Loucy (cell line): ENCODE results near the gene RIN3.

ENCODE experiments used
- H2AFZ ChIP-seq: fragments of 200-600 bp; sonication (generic); 2 replicates; pipeline ENCODE4 v1.6.0; 2016; ENCODE audit warnings: antibody characterized with exemption, mild to moderate bottlenecking, low read length, moderate library complexity
- H3F3A ChIP-seq: fragments of 200-600 bp; 2 replicates; pipeline ENCODE4 v1.6.0; 2016; ENCODE audit warnings: antibody characterized with exemption, low read depth, mild to moderate bottlenecking
- H3K27me3 ChIP-seq: fragments of 200-600 bp; sonication (generic); 2 replicates; pipeline ENCODE4 v1.6.1; 2014; ENCODE audit warnings: low read length, mild to moderate bottlenecking; ENCODE audit not compliant: insufficient read depth, poor library complexity, severe bottlenecking
- H3K36me3 ChIP-seq: fragments of 200-600 bp; sonication (generic); 2 replicates; pipeline ENCODE4 v1.6.1; 2016; ENCODE audit warnings: low read length; ENCODE audit not compliant: insufficient read depth
- H3K4me1 ChIP-seq: fragments of 200-600 bp; sonication (generic); 2 replicates; pipeline ENCODE4 v1.5.1; 2014; ENCODE audit warnings: low read length, mild to moderate bottlenecking; ENCODE audit not compliant: insufficient read depth, poor library complexity, severe bottlenecking
- H3K4me2 ChIP-seq: fragments of 200-600 bp; sonication (generic); 2 replicates; pipeline ENCODE4 v1.6.0; 2014; ENCODE audit warnings: antibody characterized with exemption, low read length, low read depth, mild to moderate bottlenecking; ENCODE audit not compliant: poor library complexity, severe bottlenecking
- H3K4me3 ChIP-seq: fragments of 200-600 bp; sonication (generic); 2 replicates; pipeline ENCODE4 v1.5.1; 2014; ENCODE audit warnings: low read length, mild to moderate bottlenecking, mixed read lengths; ENCODE audit not compliant: poor library complexity, severe bottlenecking
- H3K79me2 ChIP-seq: fragments of 200-600 bp; sonication (generic); 2 replicates; pipeline ENCODE4 v1.6.1; 2014; ENCODE audit warnings: low read length; ENCODE audit not compliant: insufficient read depth
- H3K9ac ChIP-seq: fragments of 200-600 bp; sonication (generic); 2 replicates; pipeline ENCODE4 v1.6.0; 2014; ENCODE audit warnings: mild to moderate bottlenecking, low read depth, low read length, moderate library complexity; ENCODE audit not compliant: poor library complexity, severe bottlenecking
- H3K9me2 ChIP-seq: fragments of 200-600 bp; sonication (generic); replicated peaks from 2 replicates; pipeline ENCODE4 v1.6.1; 2016; ENCODE audit warnings: low read depth, low read length, mixed read lengths
- H3K9me3 ChIP-seq: fragments of 200-600 bp; sonication (generic); 2 replicates; pipeline ENCODE4 v1.6.1; 2014; ENCODE audit warnings: mild to moderate bottlenecking, antibody characterized with exemption, low read length, low read depth; ENCODE audit not compliant: insufficient read depth
- H4K20me1 ChIP-seq: fragments of 200-600 bp; sonication (generic); 2 replicates; pipeline ENCODE4 v1.6.0; 2014; ENCODE audit warnings: antibody characterized with exemption, low read length, mild to moderate bottlenecking; ENCODE audit not compliant: insufficient read depth, poor library complexity, severe bottlenecking
- EZH2phosphoT487 ChIP-seq: fragments of 200-600 bp; IDR thresholded peaks from 2 replicates; pipeline ENCODE4 v1.6.1; 2018; ENCODE audit warnings: antibody characterized with exemption, mild to moderate bottlenecking, moderate library complexity, borderline replicate concordance
- TF ChIP-seq, protein P1 (sequence below): fragments of 200-600 bp; sonication (generic); conservative IDR thresholded peaks from 2 replicates; pipeline ENCODE4 v1.5.1; 2014; ENCODE audit warnings: mild to moderate bottlenecking, antibody characterized with exemption, low read length

Gene RIN3

GRCh38 chr14:92551044-92551841 lies 37.7 kb downstream of the RIN3 start:
- Histone ChIP-seq H3K9me2 (no peaks in the 10 kb centered on the region), H3K27me3 (no peaks in the 10 kb centered on the region), H3F3A (no peaks in the 10 kb centered on the region), H3K79me2 (peaks cover 85% of the 10 kb centered on the region), H4K20me1 (peaks cover 29% of the 10 kb centered on the region), H3K4me2 (peak overlapping the region; percentile 46), H2AFZ (no peak overlapping the region), H3K9me3 (no peaks in the 10 kb centered on the region), H3K9ac (no peak overlapping the region), H3K36me3 (peaks cover 15% of the 10 kb centered on the region; the same call in 1 of the 2 replicates), H3K4me1 (peaks cover 39% of the 10 kb centered on the region), H3K4me3 (peak overlapping the region; percentile 12)
- TF ChIP-seq, protein P1, sequence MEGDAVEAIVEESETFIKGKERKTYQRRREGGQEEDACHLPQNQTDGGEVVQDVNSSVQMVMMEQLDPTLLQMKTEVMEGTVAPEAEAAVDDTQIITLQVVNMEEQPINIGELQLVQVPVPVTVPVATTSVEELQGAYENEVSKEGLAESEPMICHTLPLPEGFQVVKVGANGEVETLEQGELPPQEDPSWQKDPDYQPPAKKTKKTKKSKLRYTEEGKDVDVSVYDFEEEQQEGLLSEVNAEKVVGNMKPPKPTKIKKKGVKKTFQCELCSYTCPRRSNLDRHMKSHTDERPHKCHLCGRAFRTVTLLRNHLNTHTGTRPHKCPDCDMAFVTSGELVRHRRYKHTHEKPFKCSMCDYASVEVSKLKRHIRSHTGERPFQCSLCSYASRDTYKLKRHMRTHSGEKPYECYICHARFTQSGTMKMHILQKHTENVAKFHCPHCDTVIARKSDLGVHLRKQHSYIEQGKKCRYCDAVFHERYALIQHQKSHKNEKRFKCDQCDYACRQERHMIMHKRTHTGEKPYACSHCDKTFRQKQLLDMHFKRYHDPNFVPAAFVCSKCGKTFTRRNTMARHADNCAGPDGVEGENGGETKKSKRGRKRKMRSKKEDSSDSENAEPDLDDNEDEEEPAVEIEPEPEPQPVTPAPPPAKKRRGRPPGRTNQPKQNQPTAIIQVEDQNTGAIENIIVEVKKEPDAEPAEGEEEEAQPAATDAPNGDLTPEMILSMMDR = peak; percentile 57
- TF ChIP-seq EZH2phosphoT487 = no peak

- Histone ChIP-seq H3K79me2 (peaks cover 83% of the 10 kb centered on the region), H2AFZ (no peak overlapping the region), H3K9me2 (no peaks in the 10 kb centered on the region), H3K36me3 (peaks cover 24% of the 10 kb centered on the region; the same call in 1 of the 2 replicates), H3K4me3 (peak overlapping the region; percentile 12), H3K9me3 (no peaks in the 10 kb centered on the region), H4K20me1 (peaks cover 25% of the 10 kb centered on the region), H3F3A (no peaks in the 10 kb centered on the region), H3K9ac (no peak overlapping the region), H3K4me2 (peak overlapping the region; percentile 46), H3K4me1 (peaks cover 39% of the 10 kb centered on the region), H3K27me3 (no peaks in the 10 kb centered on the region)
- no peak for TF ChIP-seq EZH2phosphoT487
- TF ChIP-seq, protein P1 = no peak
Measured at GRCh38 chr14:92552066-92552465, 38.5 kb downstream of the RIN3 start.

GRCh38 chr14:92553438-92553837 lies 39.9 kb downstream of the RIN3 start:
- no peak for TF ChIP-seq EZH2phosphoT487
- TF ChIP-seq, protein P1 = peak; percentile 53
- no peaks in the 10 kb centered on the region for H3K27me3 ChIP-seq
- H3K79me2 ChIP-seq = peaks cover 77% of the 10 kb centered on the region
- H4K20me1 ChIP-seq = peaks cover 21% of the 10 kb centered on the region
- no peak overlapping the region for H2AFZ ChIP-seq
- H3K4me1 ChIP-seq = peaks cover 39% of the 10 kb centered on the region
- H3K4me3 ChIP-seq = no peak overlapping the region
- no peaks in the 10 kb centered on the region for H3K9me3 ChIP-seq
- H3K36me3 ChIP-seq = peaks cover 37% of the 10 kb centered on the region; the same call in 1 of the 2 replicates
- H3K9me2 ChIP-seq = no peaks in the 10 kb centered on the region
- H3F3A ChIP-seq = no peaks in the 10 kb centered on the region
- H3K9ac ChIP-seq = no peak overlapping the region
- no peak overlapping the region for H3K4me2 ChIP-seq
